Pancreas (tissue), 10 donors: ENCODE results near the gene LRPAP1. TPM values are rescaled to one million over a fixed set of nuclear protein-coding genes. Genes with fewer than 3 reads are reported as not detected.

Source experiments
- ATAC-seq, 4 donors: fragments of 200-7000 bp; cut with Tn5 transposase; one replicate each; pipeline versions ENCODE4 v1.8.0 to v1.9.1; 2020; ENCODE audit warnings: mild to moderate bottlenecking in 4 of 4, moderate library complexity in 4 of 4
- DNase-seq, 6 donors: peaks; one replicate each; pipeline ENCODE4 v3.0.0-alpha.2; 2020
- FAIRE-seq: peaks from 2 replicates; lab custom pipeline; 2012; peaks lifted over from hg19 to GRCh38; lab: Jason Lieb, UNC
- H3K27ac ChIP-seq, 4 donors: fragments of 200-600 bp; sonication (generic); 1 replicate in 3 of 4; 2 replicates in 1 of 4; pipeline versions ENCODE4 v1.5.0 to v1.8.0; 2020
- H3K27me3 ChIP-seq, 4 donors: fragments of 200-600 bp; one replicate each; pipeline ENCODE4 v1.8.0; 2021
- H3K36me3 ChIP-seq, 3 donors: fragments of 200-600 bp; sonication (generic) in 1 of 3; one replicate each; pipeline versions ENCODE4 v1.5.0 to v1.8.0; 2020 to 2021
- H3K4me1 ChIP-seq, 3 donors: fragments of 200-600 bp; one replicate each; pipeline ENCODE4 v1.8.0; 2021
- H3K4me3 ChIP-seq, 4 donors: fragments of 200-600 bp; sonication (generic) in 2 of 4; one replicate each; pipeline versions ENCODE4 v1.5.0 to v1.8.0; 2020 to 2021
- H3K9me3 ChIP-seq, 4 donors: fragments of 200-600 bp; one replicate each; pipeline ENCODE4 v1.8.0; 2021
- CTCF ChIP-seq, 4 donors: fragments of 200-600 bp; sonication (generic) in 3 of 4; IDR thresholded peaks; one replicate each; pipeline versions ENCODE4 v1.5.0 to v1.8.0; 2021; ENCODE audit warnings: antibody characterized with exemption in 4 of 4
- WGBS, 2 donors: extraction: QIAGEN DNeasy Blood & Tissue Kit; methylation state at CpG; one replicate each; pipeline ENCODE4 v1.1.7; 2013; 5-methylcytosine and 5-hydroxymethylcytosine counted together
- intact Hi-C, 3 donors: fragments of 100-400 bp; cut with DNase I; formaldehyde crosslinking; loops; one replicate each; pipeline versions ENCODE4 v1.11.1 to v1.14.2; 2022
- polyA plus RNA-seq, 2 donors: library from polyadenylated mRNA; stranded (reverse); fragments of 200-250 nt; gene quantifications; one replicate each; pipeline ENCODE4 v1.2.3, GENCODE V29; 2013
- total RNA-seq, 6 donors: library from RNA; stranded (reverse); fragmentation: NEBNext Ultra II Directional in 4 of 6; extraction: Animal tissue kit (Norgen Biotek cat#: 25700) in 4 of 6; gene quantifications; one replicate each; pipeline versions ENCODE4 v1.2.1 to v1.2.4, GENCODE V29; 2021 to 2023
- donor health status: healthy with polysubstance abuse.
- donor health status: DM: no; HTN: no; CAD: no; lungs with moderate emphysema.
- donor health status: DM: no; HTN: no; CAD: no.
- donor health status: control.
- donor health status: control.
- donor health status: Bipolar disorder and iron deficiency.
- donor health status: DM: yes; HTN: yes; CAD: no.
- donor health status: DM: no; HTN: no; CAD: no.
- donor health status: DM: no; HTN: no; CAD: no.
- donor health status: DM: yes; HTN: yes; CAD: no.

The LRPAP1 gene
- total and polyA plus RNA-seq, 8 donors: 30.4 to 129 (median 110) TPM

DNA sequence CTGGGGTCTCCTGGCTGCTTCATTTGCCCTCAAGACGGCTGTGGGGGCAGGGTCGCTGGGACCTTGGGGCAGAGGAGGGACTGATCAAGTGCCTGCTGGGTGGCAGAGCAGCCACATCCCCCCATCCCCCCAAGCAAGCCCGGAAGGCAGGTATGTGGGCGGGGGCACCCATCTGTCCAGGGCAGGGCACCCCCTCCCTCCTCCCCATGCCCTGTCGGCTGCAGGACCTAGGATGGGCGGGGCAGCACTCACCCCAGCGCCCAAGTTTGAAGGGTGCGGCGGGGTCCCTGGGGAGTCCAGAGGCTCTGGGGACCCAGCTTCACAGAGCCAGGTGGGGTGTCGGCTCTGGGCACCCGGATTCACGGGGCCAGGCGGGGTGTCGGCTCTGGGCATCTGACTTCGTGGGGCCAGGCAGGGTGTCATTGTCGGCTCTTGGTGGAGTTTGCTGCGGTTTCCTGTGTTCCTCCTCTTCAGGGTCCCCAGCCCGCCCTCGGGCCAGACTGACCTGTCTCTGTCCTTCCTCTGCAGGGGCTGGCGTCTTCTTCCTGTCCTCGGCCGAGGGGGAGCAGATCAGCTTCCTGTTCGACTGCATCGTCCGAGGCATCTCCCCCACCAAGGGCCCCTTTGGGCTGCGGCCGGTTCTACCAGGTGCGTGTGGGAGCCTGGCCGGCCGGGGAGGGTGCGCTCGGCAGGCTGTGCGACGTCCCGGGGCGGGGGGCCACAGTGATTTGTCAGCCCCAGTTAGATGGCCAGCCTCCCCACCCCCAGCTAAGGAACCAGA, 47.0 kb downstream of the LRPAP1 start:
- no peak for FAIRE-seq
- Histone ChIP-seq H3K27me3 (no peaks in the 10 kb centered on the region), H3K36me3 (no peaks in the 10 kb centered on the region), H3K4me1 (no peaks in the 10 kb centered on the region), H3K27ac (no peak overlapping the region), H3K4me3 (no peak overlapping the region), H3K9me3 (no peaks in the 10 kb centered on the region)
- intact Hi-C loops: no loop called here
- ATAC-seq: no peak
- 54 to 63% methylated on average over 35 to 36 of the region's 36 CpGs for WGBS, 2 donors
- no peak for TF ChIP-seq CTCF (IDR thresholded peaks at IDR 0.05)
- peak in 2 of 6 donors; percentile 38 to 75 for DNase-seq

DNA sequence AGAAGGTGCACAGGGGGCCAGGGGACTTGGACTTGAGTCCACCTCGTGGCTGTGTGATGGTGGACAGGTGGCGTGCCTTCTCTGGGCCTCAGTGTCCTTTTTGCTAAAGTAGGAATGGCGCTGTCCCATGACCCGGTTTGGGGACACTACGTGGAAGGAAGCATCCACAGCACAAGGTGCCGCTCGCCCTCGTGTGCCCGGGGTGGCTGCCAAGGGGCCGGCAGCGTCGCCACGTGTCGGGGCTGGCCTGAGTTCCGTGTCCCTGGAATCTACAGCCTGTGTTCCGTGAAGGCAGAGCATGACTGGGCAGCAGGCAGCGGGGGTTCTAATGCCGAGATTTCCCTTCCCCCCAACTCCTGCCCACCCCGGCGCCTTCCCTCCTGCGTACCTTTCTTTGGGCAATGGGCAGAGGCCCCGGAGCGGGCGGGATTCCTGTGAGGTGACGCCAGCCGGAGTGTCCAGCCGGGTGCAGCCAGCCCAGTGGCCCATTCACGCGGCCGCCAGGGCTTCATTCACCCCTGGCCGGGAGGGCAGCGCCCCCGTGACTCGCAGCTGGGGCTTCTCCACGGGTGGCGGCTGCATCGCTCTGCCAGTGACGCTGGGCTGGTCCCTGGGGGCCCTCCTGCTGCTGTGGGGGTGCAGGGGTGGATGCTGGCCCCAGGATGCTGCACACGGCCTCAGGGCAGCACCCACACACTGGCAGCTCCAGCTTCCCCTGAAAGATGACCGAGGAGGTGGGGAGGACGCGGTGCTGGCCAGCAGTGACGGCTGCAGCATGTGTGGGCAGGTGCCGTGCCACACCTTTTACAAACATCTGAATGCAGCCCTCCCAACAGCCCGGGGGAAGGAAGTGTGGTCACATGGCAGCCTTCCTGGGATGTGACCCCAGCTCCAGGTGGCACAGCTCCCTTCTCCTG, 47.9 kb downstream of the LRPAP1 start:
- no peak overlapping the region for H3K4me3 ChIP-seq
- FAIRE-seq: no peak
- DNase-seq: peak in 2 of 6 donors; percentile 32 to 77
- H3K9me3 ChIP-seq: no peaks in the 10 kb centered on the region
- H3K27ac ChIP-seq: no peak overlapping the region
- TF ChIP-seq CTCF (IDR thresholded peaks at IDR 0.05): no peak
- H3K4me1 ChIP-seq: no peaks in the 10 kb centered on the region
- intact Hi-C loops: loop anchor here in 1 of 3 donors (5.0 kb wide), 1 partner anchor 142 kb away; no protein-coding TSS in a partner anchor
- 62 to 69% methylated on average over 43 to 45 of the region's 45 CpGs for WGBS, 2 donors
- peak; percentile 8 to 38 (median 28) for ATAC-seq
- H3K27me3 ChIP-seq: no peaks in the 10 kb centered on the region
- H3K36me3 ChIP-seq: no peaks in the 10 kb centered on the region

DNA sequence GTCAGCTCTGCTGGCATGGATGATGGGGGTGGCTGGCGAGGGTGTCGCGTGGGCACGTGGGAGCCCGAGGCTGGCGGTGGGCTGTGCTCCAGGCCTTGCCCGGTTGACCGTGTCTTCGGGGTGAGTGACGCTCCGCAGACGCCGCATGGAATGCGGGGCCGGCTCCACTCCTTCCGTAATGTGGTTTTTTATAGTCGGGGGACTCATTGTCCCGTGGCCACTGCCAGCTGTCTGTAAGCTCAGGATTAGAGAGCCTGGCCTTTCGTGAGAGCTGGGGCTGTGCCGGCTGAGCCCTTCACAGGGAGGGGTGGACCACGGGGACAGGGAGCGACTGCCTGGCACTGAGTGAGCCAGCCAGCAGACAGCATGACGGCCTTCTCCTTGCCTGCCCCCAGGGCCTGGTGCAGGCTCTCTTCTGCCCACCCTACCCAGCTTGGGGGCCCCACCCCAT, 48.7 kb downstream of the LRPAP1 start:
- Histone ChIP-seq H3K27ac (no peak overlapping the region), H3K9me3 (no peaks in the 10 kb centered on the region), H3K4me3 (no peak overlapping the region), H3K36me3 (no peaks in the 10 kb centered on the region), H3K27me3 (no peaks in the 10 kb centered on the region), H3K4me1 (no peaks in the 10 kb centered on the region)
- ATAC-seq (no peak), DNase-seq (peak in 1 of 6 donors; percentile 70), FAIRE-seq (no peak)
- TF ChIP-seq CTCF (IDR thresholded peaks at IDR 0.05): no peak
- intact Hi-C loops: loop anchor here in 1 of 3 donors (5.0 kb wide), 1 partner anchor 141 kb away; no protein-coding TSS in a partner anchor
- 78 to 89% methylated on average over 21 to 23 of the region's 23 CpGs for WGBS, 2 donors

DNA sequence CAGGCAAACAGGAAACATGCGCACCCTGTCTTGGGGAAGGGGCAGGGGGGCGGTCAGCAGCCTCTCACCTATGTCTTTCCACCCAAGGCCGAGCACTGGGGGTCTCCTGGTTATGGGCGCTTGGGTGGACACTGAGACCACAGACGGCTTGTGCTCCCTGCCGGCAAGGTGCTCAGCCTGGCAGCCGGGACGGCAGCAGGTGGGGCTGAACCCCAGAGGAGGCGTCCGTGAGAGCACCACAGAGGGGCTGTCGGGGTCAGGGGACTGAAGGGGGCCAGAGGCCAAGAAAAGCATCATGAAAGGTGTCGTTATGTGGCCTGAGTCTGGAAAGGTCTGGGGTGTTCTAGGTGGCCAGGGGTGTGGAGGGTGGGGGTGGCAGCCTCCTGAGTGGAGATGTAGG, 49.5 kb downstream of the LRPAP1 start:
- no peak for TF ChIP-seq CTCF (IDR thresholded peaks at IDR 0.05)
- 88 to 92% methylated on average over 12 of the region's 12 CpGs for WGBS, 2 donors
- FAIRE-seq (no peak), DNase-seq (no peak), ATAC-seq (no peak)
- intact Hi-C loops: loop anchor here in 1 of 3 donors (5.0 kb wide), 1 partner anchor 140 kb away; no protein-coding TSS in a partner anchor
- Histone ChIP-seq H3K4me3 (no peak overlapping the region), H3K36me3 (no peaks in the 10 kb centered on the region), H3K9me3 (no peaks in the 10 kb centered on the region), H3K4me1 (no peaks in the 10 kb centered on the region), H3K27me3 (no peaks in the 10 kb centered on the region), H3K27ac (no peak overlapping the region)
